Measurements from ENCODE around the gene NEUROG2. TPM values are rescaled to one million over a fixed set of nuclear protein-coding genes. Genes with fewer than 3 reads are reported as not detected.

Gene NEUROG2
- total RNA-seq, 3 donors from 2014 or later = 0.29 to 0.33 TPM; not detected in 1

DNA sequence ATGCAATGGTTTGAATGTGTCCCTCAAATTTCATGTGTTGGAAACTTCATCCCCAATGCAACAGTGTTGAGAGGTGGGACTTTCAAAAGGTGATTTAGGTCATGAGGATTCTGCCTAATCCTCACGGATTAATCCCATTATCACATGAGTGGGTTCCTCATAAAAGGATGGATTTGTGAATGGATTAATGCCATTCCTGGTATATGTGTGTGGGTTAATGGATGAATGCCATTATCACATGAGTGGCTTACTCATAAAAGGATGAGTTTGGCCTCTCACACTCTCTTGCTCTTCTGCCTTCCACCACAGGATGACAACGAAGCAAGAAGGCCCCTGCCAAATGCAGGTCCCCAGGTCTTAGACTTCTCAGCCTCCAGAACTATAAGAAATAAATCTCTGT lies 30.5 kb upstream of the NEUROG2 start:
- intact Hi-C loops (cut with DNase I; ENCODE audit: low total_unique reads) = no loop called here
- H3K36me3 ChIP-seq = no peaks in the 10 kb centered on the region
- no peak for DNase-seq (ENCODE audit: low spot score in 2 of 2)
- no peaks in the 10 kb centered on the region for H3K9me3 ChIP-seq
- TF ChIP-seq, protein P1, sequence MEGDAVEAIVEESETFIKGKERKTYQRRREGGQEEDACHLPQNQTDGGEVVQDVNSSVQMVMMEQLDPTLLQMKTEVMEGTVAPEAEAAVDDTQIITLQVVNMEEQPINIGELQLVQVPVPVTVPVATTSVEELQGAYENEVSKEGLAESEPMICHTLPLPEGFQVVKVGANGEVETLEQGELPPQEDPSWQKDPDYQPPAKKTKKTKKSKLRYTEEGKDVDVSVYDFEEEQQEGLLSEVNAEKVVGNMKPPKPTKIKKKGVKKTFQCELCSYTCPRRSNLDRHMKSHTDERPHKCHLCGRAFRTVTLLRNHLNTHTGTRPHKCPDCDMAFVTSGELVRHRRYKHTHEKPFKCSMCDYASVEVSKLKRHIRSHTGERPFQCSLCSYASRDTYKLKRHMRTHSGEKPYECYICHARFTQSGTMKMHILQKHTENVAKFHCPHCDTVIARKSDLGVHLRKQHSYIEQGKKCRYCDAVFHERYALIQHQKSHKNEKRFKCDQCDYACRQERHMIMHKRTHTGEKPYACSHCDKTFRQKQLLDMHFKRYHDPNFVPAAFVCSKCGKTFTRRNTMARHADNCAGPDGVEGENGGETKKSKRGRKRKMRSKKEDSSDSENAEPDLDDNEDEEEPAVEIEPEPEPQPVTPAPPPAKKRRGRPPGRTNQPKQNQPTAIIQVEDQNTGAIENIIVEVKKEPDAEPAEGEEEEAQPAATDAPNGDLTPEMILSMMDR (IDR thresholded peaks at IDR 0.05) = no peak
- TF ChIP-seq POLR2AphosphoS5 (IDR thresholded peaks at IDR 0.05) (no peak), POLR2A (IDR thresholded peaks at IDR 0.05) (no peak)
- H3K4me1 ChIP-seq = no peaks in the 10 kb centered on the region
- H3K27me3 ChIP-seq = no peaks in the 10 kb centered on the region
- no peak overlapping the region for H3K4me3 ChIP-seq
- no peak overlapping the region for H3K27ac ChIP-seq

DNA sequence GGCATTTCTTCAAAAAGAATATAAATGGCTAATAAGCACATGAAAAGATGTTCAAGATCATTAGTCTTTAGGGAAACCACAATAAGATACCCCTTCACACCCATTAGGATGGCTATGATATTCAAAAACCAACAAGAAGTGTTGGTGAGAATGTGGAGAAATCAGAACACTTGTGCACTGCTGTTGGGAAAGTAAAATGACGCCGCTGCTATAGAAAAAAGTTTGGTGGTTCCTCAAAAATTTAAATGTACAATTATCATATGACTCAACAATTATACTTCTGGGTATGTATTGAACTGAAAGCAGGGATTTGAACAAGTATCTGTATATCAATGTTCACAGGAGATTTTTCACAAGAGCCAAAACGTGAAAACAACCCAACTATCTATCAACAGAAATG lies 29.4 kb upstream of the NEUROG2 start:
- TF ChIP-seq, protein P1 (IDR thresholded peaks at IDR 0.05) = no peak
- TF ChIP-seq POLR2AphosphoS5 (IDR thresholded peaks at IDR 0.05) = no peak
- no peak overlapping the region for H3K27ac ChIP-seq
- no peak for DNase-seq (ENCODE audit: low spot score in 2 of 2)
- H3K36me3 ChIP-seq = no peaks in the 10 kb centered on the region
- H3K27me3 ChIP-seq = no peaks in the 10 kb centered on the region
- intact Hi-C loops (cut with DNase I; ENCODE audit: low total_unique reads) = no loop called here
- no peaks in the 10 kb centered on the region for H3K4me1 ChIP-seq
- no peak overlapping the region for H3K4me3 ChIP-seq
- H3K9me3 ChIP-seq = no peaks in the 10 kb centered on the region

DNA sequence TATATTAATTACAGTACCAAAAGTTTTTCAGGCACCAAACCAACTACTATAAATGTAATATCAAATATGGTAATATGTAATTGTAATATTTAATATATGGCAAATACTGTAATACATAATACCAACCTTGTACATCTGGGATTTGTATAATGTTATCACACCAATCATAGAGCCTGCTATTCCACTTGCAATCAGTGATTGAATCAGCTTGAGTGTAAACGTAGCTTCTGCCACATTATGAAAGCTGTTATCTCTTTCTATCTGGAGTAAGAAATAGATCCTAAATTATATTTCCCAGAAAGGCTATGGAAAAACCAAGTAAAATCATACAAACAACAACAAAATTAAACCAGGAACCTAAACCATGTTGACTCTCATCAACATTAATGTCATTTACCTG lies 24.7 kb upstream of the NEUROG2 start:
- H3K36me3 ChIP-seq = no peaks in the 10 kb centered on the region
- DNase-seq (ENCODE audit: low spot score in 2 of 2) = no peak
- no peaks in the 10 kb centered on the region for H3K27me3 ChIP-seq
- TF ChIP-seq POLR2A (IDR thresholded peaks at IDR 0.05) = no peak
- TF ChIP-seq, protein P1 (IDR thresholded peaks at IDR 0.05) = no peak
- TF ChIP-seq POLR2AphosphoS5 (IDR thresholded peaks at IDR 0.05) = no peak
- H3K27ac ChIP-seq = no peak overlapping the region
- no peaks in the 10 kb centered on the region for H3K4me1 ChIP-seq
- intact Hi-C loops (cut with DNase I; ENCODE audit: low total_unique reads) = no loop called here
- no peak overlapping the region for H3K4me3 ChIP-seq
- no peaks in the 10 kb centered on the region for H3K9me3 ChIP-seq

DNA sequence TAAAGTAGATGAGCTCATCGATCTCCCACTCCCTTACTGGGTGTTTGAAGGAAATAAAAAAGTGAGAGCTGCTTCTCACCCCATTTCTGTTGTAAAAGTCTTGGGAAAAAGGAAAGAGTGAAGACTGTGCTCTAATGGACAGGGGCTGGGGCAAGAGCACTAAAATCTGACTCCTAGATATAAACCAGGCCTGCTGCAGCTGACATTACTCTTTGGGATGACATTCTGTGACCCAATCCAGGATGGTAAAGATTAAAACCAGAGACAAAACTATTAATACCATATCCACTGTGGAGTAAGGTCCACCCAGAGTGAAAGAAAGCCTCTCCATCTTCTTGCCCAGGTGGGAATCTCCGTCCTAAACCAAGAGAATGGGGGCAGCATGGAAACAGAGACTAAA lies 20.1 kb upstream of the NEUROG2 start:
- intact Hi-C loops (cut with DNase I; ENCODE audit: low total_unique reads) = no loop called here
- Histone ChIP-seq H3K4me3 (no peak overlapping the region), H3K27ac (no peak overlapping the region), H3K36me3 (no peaks in the 10 kb centered on the region), H3K27me3 (no peaks in the 10 kb centered on the region), H3K9me3 (no peaks in the 10 kb centered on the region), H3K4me1 (no peaks in the 10 kb centered on the region)
- DNase-seq (ENCODE audit: low spot score in 2 of 2) = no peak
- TF ChIP-seq POLR2AphosphoS5 (IDR thresholded peaks at IDR 0.05) (no peak), POLR2A (IDR thresholded peaks at IDR 0.05) (no peak)
- TF ChIP-seq, protein P1 (IDR thresholded peaks at IDR 0.05) = no peak

DNA sequence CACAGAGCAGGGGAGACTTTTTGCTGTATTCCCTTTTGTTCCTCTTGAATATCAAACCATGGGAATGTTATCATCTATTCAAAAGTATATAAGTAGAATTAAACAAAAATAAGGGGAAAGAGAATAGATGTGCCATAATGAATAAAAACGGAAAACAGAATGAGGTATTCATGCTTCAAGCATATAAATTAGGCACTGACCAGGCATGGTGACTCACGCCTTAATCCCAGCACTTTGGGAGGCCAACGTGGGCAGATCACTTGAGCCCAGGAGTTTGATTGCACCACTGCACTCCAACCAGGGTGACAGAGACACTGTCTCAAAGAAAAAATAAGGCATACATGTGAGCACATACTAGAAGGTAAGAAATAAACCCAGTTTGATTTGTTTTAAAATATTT lies 16.3 kb upstream of the NEUROG2 start:
- DNase-seq (ENCODE audit: low spot score in 2 of 2) = no peak
- no peaks in the 10 kb centered on the region for H3K27me3 ChIP-seq
- TF ChIP-seq, protein P1 (IDR thresholded peaks at IDR 0.05) = no peak
- TF ChIP-seq POLR2A (IDR thresholded peaks at IDR 0.05) (no peak), POLR2AphosphoS5 (IDR thresholded peaks at IDR 0.05) (no peak)
- H3K4me1 ChIP-seq = no peaks in the 10 kb centered on the region
- no peak overlapping the region for H3K4me3 ChIP-seq
- no peaks in the 10 kb centered on the region for H3K36me3 ChIP-seq
- intact Hi-C loops (cut with DNase I; ENCODE audit: low total_unique reads) = no loop called here
- H3K9me3 ChIP-seq = no peaks in the 10 kb centered on the region
- no peak overlapping the region for H3K27ac ChIP-seq
